ENCODE results near the gene MYL2. TPM values are rescaled to one million over a fixed set of nuclear protein-coding genes. Genes with fewer than 3 reads are reported as not detected.

MYL2 gene
- total RNA-seq, 2 experiments from 2014 or later, result not detected

DNA sequence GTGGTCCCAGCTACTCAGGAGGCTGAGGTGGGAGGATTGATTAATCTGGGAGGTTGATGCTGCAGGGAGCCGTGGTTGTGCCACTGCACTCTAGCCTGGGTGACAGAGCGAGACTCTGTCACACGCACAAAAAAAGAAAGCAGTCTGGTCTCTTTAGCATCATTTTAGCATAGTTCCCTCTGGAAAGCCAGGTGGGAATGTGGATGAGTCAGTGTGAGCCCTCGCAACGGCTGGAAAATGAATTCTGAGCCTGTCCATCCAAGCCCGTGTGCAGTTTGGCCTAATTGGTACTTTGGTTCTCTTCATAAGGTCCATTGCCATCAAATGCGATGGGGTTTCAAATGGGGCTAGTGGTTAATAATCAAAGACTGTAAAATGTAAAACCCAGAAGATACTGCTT, 2.4 kb downstream of the MYL2 start:
- DNase-seq (no peak), ATAC-seq (ENCODE audit: poor library complexity) (no peak)
- Histone ChIP-seq H3K4me1 (ENCODE audit: insufficient read depth, low read length) (no peaks in the 10 kb centered on the region), H3K27me3 (ENCODE audit: control insufficient read depth in 1 of 2, insufficient read depth in 2 of 2, low read length in 2 of 2) (no peaks in the 10 kb centered on the region), H3K4me3 (ENCODE audit: low read length) (no peak overlapping the region), H3K9me3 (ENCODE audit: control insufficient read depth in 1 of 2, insufficient read depth in 1 of 2, low read length in 2 of 2) (no peaks in the 10 kb centered on the region), H3K36me3 (ENCODE audit: insufficient read depth, low read length) (no peaks in the 10 kb centered on the region), H3K27ac (ENCODE audit: low read depth in 1 of 2, low read length in 2 of 2) (no peak overlapping the region)
- intact Hi-C loops (cut with DNase I, micrococcal nuclease), result no loop called here
- no peaks in the 10 kb centered on the region for H3K4me1 Mint-ChIP-seq (ENCODE audit: low read depth)
- peaks cover 19% of the 10 kb centered on the region for H3K27me3 Mint-ChIP-seq
- POLR2A ChIA-PET, result no interaction called here
- CTCF ChIA-PET, result no interaction called here
- H3K36me3 Mint-ChIP-seq (ENCODE audit: low read depth), result no peaks in the 10 kb centered on the region
- no peaks in the 10 kb centered on the region for H3K9me3 Mint-ChIP-seq
- TF ChIP-seq, protein P1, sequence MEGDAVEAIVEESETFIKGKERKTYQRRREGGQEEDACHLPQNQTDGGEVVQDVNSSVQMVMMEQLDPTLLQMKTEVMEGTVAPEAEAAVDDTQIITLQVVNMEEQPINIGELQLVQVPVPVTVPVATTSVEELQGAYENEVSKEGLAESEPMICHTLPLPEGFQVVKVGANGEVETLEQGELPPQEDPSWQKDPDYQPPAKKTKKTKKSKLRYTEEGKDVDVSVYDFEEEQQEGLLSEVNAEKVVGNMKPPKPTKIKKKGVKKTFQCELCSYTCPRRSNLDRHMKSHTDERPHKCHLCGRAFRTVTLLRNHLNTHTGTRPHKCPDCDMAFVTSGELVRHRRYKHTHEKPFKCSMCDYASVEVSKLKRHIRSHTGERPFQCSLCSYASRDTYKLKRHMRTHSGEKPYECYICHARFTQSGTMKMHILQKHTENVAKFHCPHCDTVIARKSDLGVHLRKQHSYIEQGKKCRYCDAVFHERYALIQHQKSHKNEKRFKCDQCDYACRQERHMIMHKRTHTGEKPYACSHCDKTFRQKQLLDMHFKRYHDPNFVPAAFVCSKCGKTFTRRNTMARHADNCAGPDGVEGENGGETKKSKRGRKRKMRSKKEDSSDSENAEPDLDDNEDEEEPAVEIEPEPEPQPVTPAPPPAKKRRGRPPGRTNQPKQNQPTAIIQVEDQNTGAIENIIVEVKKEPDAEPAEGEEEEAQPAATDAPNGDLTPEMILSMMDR (IDR thresholded peaks at IDR 0.05), result no peak
- no peak overlapping the region for H3K4me3 Mint-ChIP-seq
- no peak overlapping the region for H3K27ac Mint-ChIP-seq

DNA sequence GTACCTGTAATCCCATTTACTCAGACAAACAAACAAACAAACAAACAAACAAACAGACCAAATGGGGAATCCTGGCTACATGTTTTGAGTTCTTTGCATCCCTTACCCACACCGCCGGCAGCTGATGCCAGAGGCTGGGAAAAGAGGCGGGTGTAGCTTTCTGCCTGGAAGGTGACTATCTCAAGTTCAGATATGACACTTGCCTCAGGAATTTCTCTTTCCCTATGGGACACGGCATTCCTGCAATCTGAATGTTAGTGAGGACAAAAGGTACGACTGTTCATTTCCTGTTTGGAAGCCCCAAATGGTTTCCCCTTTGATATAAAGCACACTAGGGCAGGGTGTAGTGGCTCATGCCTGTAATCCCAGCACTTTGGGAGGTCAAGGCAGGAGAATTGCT, 2.9 kb downstream of the MYL2 start:
- ChIA-PET CTCF (no interaction called here), POLR2A (no interaction called here)
- no peaks in the 10 kb centered on the region for H3K36me3 ChIP-seq (ENCODE audit: insufficient read depth, low read length)
- H3K27me3 ChIP-seq (ENCODE audit: control insufficient read depth in 1 of 2, insufficient read depth in 2 of 2, low read length in 2 of 2), result no peaks in the 10 kb centered on the region
- TF ChIP-seq, protein P1 (IDR thresholded peaks at IDR 0.05), result no peak
- intact Hi-C loops (cut with DNase I, micrococcal nuclease), result no loop called here
- H3K4me3 ChIP-seq (ENCODE audit: low read length), result no peak overlapping the region
- DNase-seq, result no peak
- Mint-ChIP-seq H3K36me3 (ENCODE audit: low read depth) (no peaks in the 10 kb centered on the region), H3K9me3 (no peaks in the 10 kb centered on the region), H3K4me3 (no peak overlapping the region), H3K27me3 (peaks cover 19% of the 10 kb centered on the region), H3K4me1 (ENCODE audit: low read depth) (no peaks in the 10 kb centered on the region), H3K27ac (no peak overlapping the region)
- H3K27ac ChIP-seq (ENCODE audit: low read depth in 1 of 2, low read length in 2 of 2), result no peak overlapping the region
- no peaks in the 10 kb centered on the region for H3K4me1 ChIP-seq (ENCODE audit: insufficient read depth, low read length)
- H3K9me3 ChIP-seq (ENCODE audit: control insufficient read depth in 1 of 2, insufficient read depth in 1 of 2, low read length in 2 of 2), result no peaks in the 10 kb centered on the region
- ATAC-seq (ENCODE audit: poor library complexity), result no peak

GRCh38 chr12:110916295-110916875, 4.0 kb downstream of the MYL2 start:
- H3K4me3 Mint-ChIP-seq, result no peak overlapping the region
- Histone ChIP-seq H3K27ac (ENCODE audit: low read depth in 1 of 2, low read length in 2 of 2) (no peak overlapping the region), H3K36me3 (ENCODE audit: insufficient read depth, low read length) (no peaks in the 10 kb centered on the region), H3K4me3 (ENCODE audit: low read length) (no peak overlapping the region), H3K27me3 (ENCODE audit: control insufficient read depth in 1 of 2, insufficient read depth in 2 of 2, low read length in 2 of 2) (no peaks in the 10 kb centered on the region), H3K4me1 (ENCODE audit: insufficient read depth, low read length) (no peaks in the 10 kb centered on the region), H3K9me3 (ENCODE audit: control insufficient read depth in 1 of 2, insufficient read depth in 1 of 2, low read length in 2 of 2) (no peaks in the 10 kb centered on the region)
- H3K4me1 Mint-ChIP-seq (ENCODE audit: low read depth), result no peaks in the 10 kb centered on the region
- intact Hi-C loops (cut with DNase I, micrococcal nuclease), result no loop called here
- CTCF ChIA-PET, result no interaction called here
- H3K36me3 Mint-ChIP-seq (ENCODE audit: low read depth), result no peaks in the 10 kb centered on the region
- DNase-seq (no peak), ATAC-seq (ENCODE audit: poor library complexity) (no peak)
- no peak overlapping the region for H3K27ac Mint-ChIP-seq
- POLR2A ChIA-PET, result no interaction called here
- TF ChIP-seq, protein P1 (IDR thresholded peaks at IDR 0.05), result no peak
- peaks cover 19% of the 10 kb centered on the region for H3K27me3 Mint-ChIP-seq
- H3K9me3 Mint-ChIP-seq, result no peaks in the 10 kb centered on the region
